H1 (cell line): ENCODE data around the gene MARCKS. TPM values are rescaled to one million over a fixed set of nuclear protein-coding genes. Genes with fewer than 3 reads are reported as not detected.

ENCODE experiments used
- CTCF ChIA-PET: fragments of 300-600 bp; sonication (Branson Sonifier 250); formaldehyde crosslinking; loops from one replicate; lab custom pipeline; 2021; ENCODE audit not compliant: partially characterized antibody; lab: Charles Lee
- POLR2A ChIA-PET: fragments of 300-600 bp; sonication (Branson Sonifier 250); formaldehyde crosslinking; loops from one replicate; lab custom pipeline; 2021; ENCODE audit warnings: inconsistent platforms; ENCODE audit not compliant: partially characterized antibody; lab: Charles Lee
- DNase-seq, 2 experiments: peaks; one replicate each; pipeline versions ENCODE4 v3.0.0 to v3.0.0-alpha.2; 2010 to 2022; ENCODE audit warnings: low spot score in 2 of 2, low read depth in 1 of 2, mixed read lengths in 1 of 2
- FAIRE-seq: peaks from 2 replicates; lab custom pipeline; 2011; peaks lifted over from hg19 to GRCh38; lab: Jason Lieb, UNC
- H2AFZ ChIP-seq: 2 replicates; pipeline ENCODE4 v1.8.1; 2012; ENCODE audit warnings: low read length, inconsistent platforms
- H2AK5ac ChIP-seq: 2 replicates; pipeline ENCODE4 v1.6.1; 2013; ENCODE audit warnings: low read depth, low read length
- H2BK120ac ChIP-seq: replicated peaks from 2 replicates; pipeline ENCODE3; 2013; ENCODE audit warnings: low read depth, low read length, inconsistent platforms
- H2BK12ac ChIP-seq: 2 replicates; pipeline ENCODE4 v1.6.1; 2013; ENCODE audit warnings: low read depth, low read length
- H2BK15ac ChIP-seq: 2 replicates; pipeline ENCODE4 v1.6.1; 2013; ENCODE audit warnings: low read length
- H2BK20ac ChIP-seq: 2 replicates; pipeline ENCODE4 v1.6.1; 2013; ENCODE audit warnings: low read length
- H2BK5ac ChIP-seq: 2 replicates; pipeline ENCODE4 v1.6.1; 2013; ENCODE audit warnings: low read depth, low read length
- H3K14ac ChIP-seq: 2 replicates; pipeline ENCODE4 v1.6.1; 2013; ENCODE audit warnings: inconsistent platforms; ENCODE audit not compliant: insufficient read length
- H3K18ac ChIP-seq: 2 replicates; pipeline ENCODE4 v1.6.1; 2013; ENCODE audit warnings: low read length; ENCODE audit errors: extremely low read depth
- H3K23ac ChIP-seq: 2 replicates; pipeline ENCODE4 v1.6.1; 2013; ENCODE audit warnings: inconsistent platforms; ENCODE audit not compliant: insufficient read length
- H3K23me2 ChIP-seq: 2 replicates; pipeline ENCODE4 v1.6.1; 2013; ENCODE audit warnings: low read depth, low read length
- H3K27ac ChIP-seq: 2 replicates; pipeline ENCODE4 v1.6.1; 2011; ENCODE audit warnings: low read depth, low read length, inconsistent platforms
- H3K27me3 ChIP-seq, 4 experiments: replicated peaks in 1 of 4; 1 replicate in 1 of 4; 2 replicates in 3 of 4; pipeline versions ENCODE4 v1.6.1 to v1.8.1; 2011 to 2013; ENCODE audit warnings: low read length in 3 of 4, mild to moderate bottlenecking in 3 of 4, inconsistent platforms in 2 of 4, mixed read lengths in 2 of 4, moderate library complexity in 1 of 4; ENCODE audit not compliant: control insufficient read depth in 3 of 4, insufficient read depth in 3 of 4; ENCODE audit errors: extremely low read depth in 1 of 4
- H3K36me3 ChIP-seq, 4 experiments: 2 replicates each; pipeline versions ENCODE4 v1.6.1 to v1.8.1; 2011 to 2013; ENCODE audit warnings: mild to moderate bottlenecking in 4 of 4, low read length in 3 of 4, moderate library complexity in 2 of 4, control low read depth in 1 of 4, inconsistent platforms in 1 of 4; ENCODE audit not compliant: insufficient read depth in 4 of 4, control insufficient read depth in 2 of 4
- H3K4ac ChIP-seq: replicated peaks from 2 replicates; pipeline ENCODE3; 2013; ENCODE audit warnings: low read length, low read depth, mixed read lengths, inconsistent platforms; ENCODE audit not compliant: insufficient read length
- H3K4me1 ChIP-seq, 4 experiments: replicated peaks in 1 of 4; 1 replicate in 1 of 4; 2 replicates in 3 of 4; pipeline versions ENCODE4 v1.6.1 to v1.8.1; 2011 to 2013; ENCODE audit warnings: low read length in 3 of 4, inconsistent platforms in 2 of 4, mixed read lengths in 1 of 4; ENCODE audit not compliant: insufficient read depth in 4 of 4, control insufficient read depth in 3 of 4
- H3K4me2 ChIP-seq, 2 experiments: 2 replicates each; pipeline versions ENCODE4 v1.6.1 to v1.8.1; 2011 to 2013; ENCODE audit warnings: low read depth in 2 of 2, low read length in 2 of 2, control low read depth in 1 of 2, inconsistent platforms in 1 of 2, mild to moderate bottlenecking in 1 of 2; ENCODE audit not compliant: insufficient read depth in 1 of 2
- H3K4me3 ChIP-seq, 4 experiments: fragments of 200-600, 300-600 bp in 1 of 4; sonication (generic), shearing (Covaris generic), sonication (Bioruptor Twin) in 1 of 4; 2 replicates each; pipeline versions ENCODE4 v1.5.1 to v1.8.1; 2011 to 2016; ENCODE audit warnings: low read length in 4 of 4, low read depth in 3 of 4, control low read depth in 2 of 4, inconsistent platforms in 2 of 4, mild to moderate bottlenecking in 2 of 4, mixed read lengths in 1 of 4, moderate library complexity in 1 of 4; ENCODE audit not compliant: insufficient read depth in 2 of 4; ENCODE audit errors: extremely low read depth in 1 of 4
- H3K56ac ChIP-seq: replicated peaks from 2 replicates; pipeline ENCODE3; 2013; ENCODE audit warnings: low read depth, mild to moderate bottlenecking, mixed read lengths, low read length, inconsistent platforms; ENCODE audit not compliant: insufficient read length
- H3K79me1 ChIP-seq: 2 replicates; pipeline ENCODE4 v1.6.1; 2013; ENCODE audit warnings: low read depth, low read length, control low read depth
- H3K79me2 ChIP-seq, 2 experiments: 2 replicates each; pipeline versions ENCODE4 v1.6.1 to v1.8.1; 2012 to 2013; ENCODE audit warnings: low read length in 2 of 2, mild to moderate bottlenecking in 2 of 2, inconsistent platforms in 1 of 2; ENCODE audit not compliant: insufficient read depth in 2 of 2, control insufficient read depth in 1 of 2
- H3K9ac ChIP-seq, 4 experiments: replicated peaks in 1 of 4; 1 replicate in 1 of 4; 2 replicates in 3 of 4; pipeline versions ENCODE4 v1.6.1 to v1.8.1; 2011 to 2013; ENCODE audit warnings: low read depth in 3 of 4, low read length in 3 of 4, control low read depth in 2 of 4, mild to moderate bottlenecking in 2 of 4, moderate library complexity in 2 of 4, inconsistent platforms in 1 of 4; ENCODE audit errors: extremely low read depth in 1 of 4
- H3K9me3 ChIP-seq, 2 experiments: 2 replicates each; pipeline versions ENCODE4 v1.6.1 to v1.8.1; 2012 to 2013; ENCODE audit warnings: mild to moderate bottlenecking in 2 of 2, moderate library complexity in 2 of 2, control low read depth in 1 of 2, inconsistent platforms in 1 of 2, low read depth in 1 of 2, low read length in 1 of 2, mixed read lengths in 1 of 2; ENCODE audit not compliant: insufficient read depth in 2 of 2
- H4K20me1 ChIP-seq, 2 experiments: replicated peaks in 1 of 2; 2 replicates each; pipeline versions ENCODE3 to v1.8.1; 2011 to 2013; ENCODE audit warnings: inconsistent platforms in 2 of 2, low read length in 2 of 2, mild to moderate bottlenecking in 1 of 2; ENCODE audit not compliant: insufficient read depth in 2 of 2, control insufficient read depth in 1 of 2
- H4K5ac ChIP-seq: 2 replicates; pipeline ENCODE4 v1.6.1; 2013; ENCODE audit warnings: low read length, low read depth, mixed read lengths, inconsistent platforms; ENCODE audit not compliant: insufficient read length
- H4K8ac ChIP-seq: 2 replicates; pipeline ENCODE4 v1.8.0; 2013; ENCODE audit warnings: mild to moderate bottlenecking, moderate library complexity, low read length, inconsistent platforms; ENCODE audit not compliant: insufficient read depth; ENCODE audit errors: extremely low read depth
- H4K91ac ChIP-seq: replicated peaks from 2 replicates; pipeline ENCODE3; 2013; ENCODE audit warnings: low read length, mixed read lengths, inconsistent platforms; ENCODE audit not compliant: insufficient read length
- BRCA1 ChIP-seq: IDR thresholded peaks from 2 replicates; pipeline ENCODE4 v1.6.1; 2012; ENCODE audit warnings: low read depth, low read length, improper control_type of control experiment
- CBX5 ChIP-seq: fragments of 300-800, 300-1000 bp; sonication (generic); IDR thresholded peaks from 2 replicates; pipeline ENCODE4 v1.7.1; 2016; ENCODE audit warnings: antibody characterized with exemption, low read length, low read depth
- CREB1 ChIP-seq: IDR thresholded peaks from 2 replicates; pipeline ENCODE4 v1.6.1; 2012; ENCODE audit warnings: inconsistent platforms
- PHF8 ChIP-seq: fragments of 200-600 bp; sonication (generic); conservative IDR thresholded peaks from 2 replicates; pipeline ENCODE4 v1.7.1; 2012; ENCODE audit warnings: low read depth, mild to moderate bottlenecking, inconsistent platforms, low read length, moderate library complexity
- POLR2AphosphoS5 ChIP-seq: IDR thresholded peaks from 2 replicates; pipeline ENCODE4 v1.6.1; 2011; ENCODE audit warnings: low read depth, low read length
- RBBP5 ChIP-seq: IDR thresholded peaks from 2 replicates; pipeline ENCODE4 v1.7.1; 2012; ENCODE audit warnings: low read depth, mild to moderate bottlenecking, inconsistent platforms, low read length, moderate library complexity, borderline replicate concordance
- SIN3A ChIP-seq, 2 experiments: IDR thresholded peaks in 1 of 2; conservative IDR thresholded peaks in 1 of 2; 2 replicates each; pipeline ENCODE4 v1.6.1; 2011 to 2012; ENCODE audit warnings: low read length in 2 of 2, improper control_type of control experiment in 1 of 2, low read depth in 1 of 2, mild to moderate bottlenecking in 1 of 2
- SP4 ChIP-seq: IDR thresholded peaks from 2 replicates; pipeline ENCODE4 v1.6.1; 2012; ENCODE audit warnings: low read length, inconsistent platforms
- TAF1 ChIP-seq: IDR thresholded peaks from 2 replicates; pipeline ENCODE4 v1.6.1; 2011; ENCODE audit warnings: mild to moderate bottlenecking, low read depth, low read length
- YY1 ChIP-seq: IDR thresholded peaks from 2 replicates; pipeline ENCODE4 v1.6.1; 2011; ENCODE audit warnings: low read depth, mild to moderate bottlenecking, low read length
- ZNF274 ChIP-seq: IDR thresholded peaks from 2 replicates; pipeline ENCODE4 v1.7.0; 2012; ENCODE audit warnings: low read length, borderline replicate concordance; ENCODE audit errors: extremely low read depth
- WGBS, 2 experiments: shearing (Covaris generic) in 1 of 2; methylation state at CpG; one replicate each; pipeline versions ENCODE4 v1.1.6 to v1.1.7; 2013 to 2015; ENCODE audit warnings: low lambda C conversion rate in 2 of 2, mixed read lengths in 2 of 2, inconsistent platforms in 1 of 2, low coverage in 1 of 2, missing lambda C conversion rate in 1 of 2; ENCODE audit not compliant: insufficient replicate concordance in 2 of 2, insufficient coverage in 1 of 2, insufficient read length in 1 of 2; ENCODE audit errors: extremely low coverage in 1 of 2, missing lambda C conversion rate in 1 of 2; 5-methylcytosine and 5-hydroxymethylcytosine counted together
- polyA plus RNA-seq, 7 experiments: library from polyadenylated mRNA; depleted of rRNA in 3 of 7; stranded (reverse) in 5 of 7; unstranded in 2 of 7; fragments of >200 nt in 5 of 7; fragments of 200-250 nt in 2 of 7; gene quantifications; 1 replicate in 5 of 7; 2 replicates in 1 of 7; 4 replicates in 1 of 7; pipeline versions ENCODE4 v1.2.1 to v1.2.3, GENCODE V29; 2011 to 2013; ENCODE audit warnings: missing spikeins in 2 of 7, mixed read lengths in 2 of 7
- total RNA-seq: library from RNA; stranded (reverse); fragmentation: NEBNext Ultra II Directional; extraction: Animal tissue kit (Norgen Biotek cat#: 25700); gene quantifications from 2 replicates; pipeline ENCODE4 v1.2.1, GENCODE V29; 2021

Gene MARCKS
- total and polyA plus RNA-seq, 2 of the 8 experiments (the other 6 are each of a cell fraction or from before 2014, with no cell fraction given), result 26.6 to 111 TPM

GRCh38 chr6:113857556-113858479 lies 673 bp downstream of the MARCKS start:
- peaks cover 0 to 47% of the 10 kb centered on the region in 2 experiments; a peak in 2 of 4 replicates for H3K79me2 ChIP-seq
- H3K4me3 ChIP-seq, result peak overlapping the region; percentile 95 to 99 (median 98)
- H3K23me2 ChIP-seq, result peaks cover 22% of the 10 kb centered on the region
- H3K79me1 ChIP-seq, result no peaks in the 10 kb centered on the region
- no peak overlapping the region for H2AFZ ChIP-seq
- ChIA-PET CTCF (interaction anchor here (0.7 to 2.6 kb wide), 16 partner anchors 11 to 811 kb away, joined by 3 to 13 read pairs (median 4); no protein-coding TSS in a partner anchor), POLR2A (interaction anchor here (0.6 to 2.7 kb wide), 17 partner anchors 10 to 723 kb away, joined by 3 to 21 read pairs (median 3); no protein-coding TSS in a partner anchor)
- H2BK5ac ChIP-seq, result peak overlapping the region; percentile 87
- H3K9me3 ChIP-seq, result no peaks in the 10 kb centered on the region
- FAIRE-seq (no peak), DNase-seq (peak in 1 of 2 experiments; percentile 60)
- peaks cover 0 to 16% (median 7%) of the 10 kb centered on the region in 4 experiments; a peak in 3 of 8 replicates for H3K36me3 ChIP-seq
- peak overlapping the region; percentile 62 to 100 for H3K4me2 ChIP-seq
- H2BK120ac ChIP-seq, result peak overlapping the region; percentile 0
- H3K27ac ChIP-seq, result peak overlapping the region; percentile 90
- H3K4me1 ChIP-seq, result peaks cover 4 to 7% (median 6%) of the 10 kb centered on the region in 4 experiments; a peak in 4 of 7 replicates
- H2BK12ac ChIP-seq, result peak overlapping the region; percentile 30; the same call in 1 of the 2 replicates
- H2BK20ac ChIP-seq, result peak overlapping the region; percentile 9; the same call in 1 of the 2 replicates
- no peak overlapping the region for H3K14ac ChIP-seq
- no peak overlapping the region; the same call in 1 of the 2 replicates for H2BK15ac ChIP-seq
- H3K27me3 ChIP-seq, result peaks cover 6 to 29% (median 15%) of the 10 kb centered on the region in 4 experiments; a peak in 6 of 7 replicates
- peak overlapping the region; percentile 44 for H3K56ac ChIP-seq
- H4K91ac ChIP-seq, result peak overlapping the region; percentile 56
- peaks cover 3 to 5% of the 10 kb centered on the region in 2 experiments for H4K20me1 ChIP-seq
- H3K9ac ChIP-seq, result peak overlapping the region; percentile 96 to 99 (median 98)
- no peak overlapping the region for H3K23ac ChIP-seq
- peak overlapping the region; percentile 38 for H4K5ac ChIP-seq
- H3K4ac ChIP-seq, result peak overlapping the region; percentile 22
- peak overlapping the region; percentile 93; the same call in 1 of the 2 replicates for H4K8ac ChIP-seq
- H3K18ac ChIP-seq, result peak overlapping the region; percentile 65
- no peak overlapping the region for H2AK5ac ChIP-seq
- 1% methylated on average over 28 of the region's 43 CpGs; no CpG with 5 or more reads in 1 of the 2 experiments for WGBS, 2 experiments
- peak in 1 of 2 experiments; percentile 20; a peak in 1 of 4 replicates for TF ChIP-seq SIN3A (conservative IDR thresholded peaks at IDR 0.05 in 1 of 2, IDR thresholded peaks at IDR 0.05 in 1 of 2; ENCODE audit: low read depth in 1 of 2, low read length in 2 of 2)
- TF ChIP-seq CBX5, result no peak
- TF ChIP-seq SP4, result no peak
- no peak for TF ChIP-seq ZNF274
- no peak for TF ChIP-seq RBBP5
- no peak for TF ChIP-seq BRCA1
- peak; percentile 37; the same call in 1 of the 2 replicates for TF ChIP-seq TAF1
- TF ChIP-seq PHF8, result peak; percentile 49; the same call in 1 of the 2 replicates
- no peak for TF ChIP-seq CREB1
- peak; percentile 51; the same call in 1 of the 2 replicates for TF ChIP-seq YY1
- TF ChIP-seq POLR2AphosphoS5, result no peak
